MM.1S (cell line): Measurements from ENCODE around the gene PHF12.

ENCODE experiments used
- DNase-seq: peaks from one replicate; pipeline ENCODE4 v3.0.0-alpha.2; 2015
- H2AFZ ChIP-seq: fragments of 300-600 bp; sonication (generic); 2 replicates; pipeline ENCODE4 v1.6.0; 2016; ENCODE audit warnings: antibody characterized with exemption, low read length
- H3F3A ChIP-seq: fragments of 300-600 bp; sonication (generic); 2 replicates; pipeline ENCODE4 v1.6.1; 2016; ENCODE audit warnings: mild to moderate bottlenecking, antibody characterized with exemption, low read length, moderate library complexity, mixed read lengths; ENCODE audit not compliant: insufficient read depth
- H3K27ac ChIP-seq: fragments of 300-600 bp; sonication (generic); 2 replicates; pipeline ENCODE4 v1.5.1; 2016; ENCODE audit warnings: mild to moderate bottlenecking, low read length
- H3K27me3 ChIP-seq: fragments of 300-600 bp; sonication (generic); replicated peaks from 2 replicates; pipeline ENCODE4 v1.6.0; 2016; ENCODE audit warnings: low read length; ENCODE audit not compliant: insufficient read depth
- H3K36me3 ChIP-seq: fragments of 300-600 bp; sonication (generic); replicated peaks from 2 replicates; pipeline ENCODE4 v1.6.1; 2016; ENCODE audit warnings: mild to moderate bottlenecking, low read length, mixed read lengths; ENCODE audit not compliant: insufficient read depth
- H3K4me1 ChIP-seq: fragments of 300-600 bp; sonication (generic); 2 replicates; pipeline ENCODE4 v1.6.1; 2016; ENCODE audit warnings: low read length, mixed read lengths
- H3K4me2 ChIP-seq: fragments of 300-600 bp; sonication (generic); 2 replicates; pipeline ENCODE4 v1.6.0; 2016; ENCODE audit warnings: low read depth, low read length
- H3K4me3 ChIP-seq: fragments of 300-600 bp; sonication (generic); 2 replicates; pipeline ENCODE4 v1.5.1; 2016; ENCODE audit warnings: low read length, mixed read lengths
- H3K79me2 ChIP-seq: fragments of 300-600 bp; sonication (generic); 2 replicates; pipeline ENCODE4 v1.6.1; 2016; ENCODE audit warnings: mixed run types, low read length, mixed read lengths
- H3K9ac ChIP-seq: fragments of 300-600 bp; sonication (generic); 2 replicates; pipeline ENCODE4 v1.6.1; 2016; ENCODE audit warnings: low read length, mixed read lengths
- H3K9me2 ChIP-seq: fragments of 300-600 bp; sonication (generic); replicated peaks from 2 replicates; pipeline ENCODE4 v1.6.1; 2016; ENCODE audit warnings: mild to moderate bottlenecking, low read length, mixed read lengths; ENCODE audit not compliant: insufficient read depth
- H3K9me3 ChIP-seq: fragments of 300-600 bp; sonication (generic); replicated peaks from 2 replicates; pipeline ENCODE4 v1.6.1; 2016; ENCODE audit warnings: mild to moderate bottlenecking, low read length, mixed read lengths; ENCODE audit not compliant: insufficient read depth
- H4K20me1 ChIP-seq: fragments of 300-600 bp; sonication (generic); 2 replicates; pipeline ENCODE4 v1.6.1; 2016; ENCODE audit warnings: mild to moderate bottlenecking, low read length, moderate library complexity, mixed read lengths; ENCODE audit not compliant: insufficient read depth
- CTCF ChIP-seq: fragments of 300-600 bp; sonication (generic); IDR thresholded peaks from 2 replicates; pipeline ENCODE4 v1.5.1; 2016; ENCODE audit warnings: antibody characterized with exemption, low read length, mixed read lengths
- EZH2 ChIP-seq: fragments of 300-600 bp; sonication (generic); optimal IDR thresholded peaks from 2 replicates; pipeline ENCODE3; 2017; ENCODE audit warnings: low read depth, mild to moderate bottlenecking, antibody characterized with exemption, low read length, mixed read lengths
- EZH2phosphoT487 ChIP-seq: fragments of 300-600 bp; sonication (generic); IDR thresholded peaks from 2 replicates; pipeline ENCODE4 v1.6.1; 2018; ENCODE audit warnings: antibody characterized with exemption, low read length

PHF12 gene

GRCh38 chr17:28947639-28948038 lies 3.7 kb downstream of the PHF12 start:
- H3K9me3 ChIP-seq = no peaks in the 10 kb centered on the region
- H3K79me2 ChIP-seq = peaks cover 85% of the 10 kb centered on the region
- H3K36me3 ChIP-seq = no peaks in the 10 kb centered on the region
- no peak overlapping the region for H2AFZ ChIP-seq
- DNase-seq = no peak
- no peaks in the 10 kb centered on the region for H3K9me2 ChIP-seq
- H3K4me3 ChIP-seq = no peak overlapping the region
- no peak overlapping the region for H3K9ac ChIP-seq
- no peak overlapping the region for H3K27ac ChIP-seq
- H3K4me1 ChIP-seq = peaks cover 12% of the 10 kb centered on the region
- H3K4me2 ChIP-seq = no peak overlapping the region
- peaks cover 27% of the 10 kb centered on the region for H3F3A ChIP-seq
- no peak for TF ChIP-seq EZH2phosphoT487
- TF ChIP-seq EZH2 = no peak
- peaks cover 12% of the 10 kb centered on the region for H4K20me1 ChIP-seq
- no peaks in the 10 kb centered on the region for H3K27me3 ChIP-seq

GRCh38 chr17:28946239-28946638 lies 5.1 kb downstream of the PHF12 start:
- H3F3A ChIP-seq = peaks cover 19% of the 10 kb centered on the region
- no peaks in the 10 kb centered on the region for H3K9me2 ChIP-seq
- no peak overlapping the region for H3K9ac ChIP-seq
- no peak for TF ChIP-seq CTCF
- TF ChIP-seq EZH2phosphoT487 = no peak
- TF ChIP-seq EZH2 = no peak
- no peak for DNase-seq
- peaks cover 12% of the 10 kb centered on the region for H4K20me1 ChIP-seq
- H3K4me3 ChIP-seq = no peak overlapping the region
- H3K4me1 ChIP-seq = peaks cover 11% of the 10 kb centered on the region
- no peak overlapping the region for H3K4me2 ChIP-seq
- H3K27me3 ChIP-seq = no peaks in the 10 kb centered on the region
- H3K36me3 ChIP-seq = no peaks in the 10 kb centered on the region
- H2AFZ ChIP-seq = no peak overlapping the region
- H3K9me3 ChIP-seq = no peaks in the 10 kb centered on the region
- peaks cover 99% of the 10 kb centered on the region for H3K79me2 ChIP-seq
- H3K27ac ChIP-seq = no peak overlapping the region

- H3K4me2 ChIP-seq = no peak overlapping the region
- no peak for TF ChIP-seq CTCF
- no peak for TF ChIP-seq EZH2phosphoT487
- TF ChIP-seq EZH2 = no peak
- no peak overlapping the region for H2AFZ ChIP-seq
- DNase-seq = no peak
- no peak overlapping the region for H3K4me3 ChIP-seq
- H4K20me1 ChIP-seq = peaks cover 12% of the 10 kb centered on the region
- H3K9me3 ChIP-seq = no peaks in the 10 kb centered on the region
- peaks cover 11% of the 10 kb centered on the region for H3K4me1 ChIP-seq
- no peaks in the 10 kb centered on the region for H3K9me2 ChIP-seq
- no peaks in the 10 kb centered on the region for H3K27me3 ChIP-seq
- H3K36me3 ChIP-seq = no peaks in the 10 kb centered on the region
- peaks cover 12% of the 10 kb centered on the region for H3F3A ChIP-seq
- H3K79me2 ChIP-seq = peaks cover 99% of the 10 kb centered on the region
- no peak overlapping the region for H3K27ac ChIP-seq
- H3K9ac ChIP-seq = no peak overlapping the region
These were observed 6.2 kb downstream of the PHF12 start for GRCh38 chr17:28944862-28945741.

- Histone ChIP-seq H3K9me3 (no peaks in the 10 kb centered on the region), H2AFZ (no peak overlapping the region), H3K36me3 (no peaks in the 10 kb centered on the region), H3K27ac (no peak overlapping the region), H3K4me3 (no peak overlapping the region), H3K27me3 (no peaks in the 10 kb centered on the region), H3F3A (0 out of 2 replicates have a peak, but pooled peaks cover 7% of the 10 kb centered on the region), H3K9ac (no peak overlapping the region), H3K4me2 (no peak overlapping the region), H4K20me1 (peaks cover 12% of the 10 kb centered on the region), H3K9me2 (no peaks in the 10 kb centered on the region), H3K4me1 (peaks cover 11% of the 10 kb centered on the region), H3K79me2 (peaks cover 99% of the 10 kb centered on the region)
- DNase-seq = no peak
- TF ChIP-seq CTCF = no peak
- no peak for TF ChIP-seq EZH2phosphoT487
- no peak for TF ChIP-seq EZH2
These were observed 7.0 kb downstream of the PHF12 start for GRCh38 chr17:28944343-28944742.
